Neural progenitor cell (in vitro differentiated cells): Measurements from ENCODE around the gene GATAD2A. TPM values are rescaled to one million over a fixed set of nuclear protein-coding genes. Genes with fewer than 3 reads are reported as not detected.

ENCODE experiments used
- DNase-seq: peaks from one replicate; pipeline ENCODE4 v3.0.0-alpha.2; 2016; ENCODE audit warnings: low spot score
- H2AFZ ChIP-seq: fragments of 200-600 bp; sonication (generic); replicated peaks from 2 replicates; pipeline ENCODE4 v1.6.1; 2016; ENCODE audit warnings: antibody characterized with exemption
- H3F3A ChIP-seq: fragments of 200-600 bp; sonication (generic); 2 replicates; pipeline ENCODE4 v1.6.1; 2016; ENCODE audit warnings: antibody characterized with exemption, low read depth
- H3K27ac ChIP-seq: fragments of 200-600 bp; sonication (generic); 2 replicates; pipeline ENCODE4 v1.5.1; 2016; ENCODE audit warnings: mild to moderate bottlenecking
- H3K27me3 ChIP-seq: fragments of 200-600 bp; sonication (generic); 2 replicates; pipeline ENCODE4 v1.6.1; 2016; ENCODE audit warnings: mild to moderate bottlenecking, moderate library complexity
- H3K36me3 ChIP-seq: fragments of 200-600 bp; sonication (generic); 2 replicates; pipeline ENCODE4 v1.5.1; 2016
- H3K4me1 ChIP-seq: fragments of 200-600 bp; sonication (generic); 2 replicates; pipeline ENCODE4 v1.6.1; 2016; ENCODE audit warnings: mixed run types
- H3K4me2 ChIP-seq: fragments of 200-600 bp; sonication (generic); 2 replicates; pipeline ENCODE4 v1.6.1; 2016
- H3K4me3 ChIP-seq: fragments of 200-600 bp; sonication (generic); 2 replicates; pipeline ENCODE4 v1.5.1; 2016
- H3K79me2 ChIP-seq: fragments of 200-600 bp; sonication (generic); 2 replicates; pipeline ENCODE4 v1.6.1; 2016; ENCODE audit warnings: low read depth
- H3K9ac ChIP-seq: fragments of 200-600 bp; sonication (generic); 2 replicates; pipeline ENCODE4 v1.6.1; 2016
- H3K9me3 ChIP-seq: fragments of 200-600 bp; sonication (generic); 2 replicates; pipeline ENCODE4 v1.5.1; 2016; ENCODE audit warnings: low read depth
- H4K20me1 ChIP-seq: fragments of 200-600 bp; sonication (generic); 2 replicates; pipeline ENCODE4 v1.6.1; 2016; ENCODE audit warnings: low read depth
- H3K27ac Mint-ChIP-seq: 3 replicates; pipeline ENCODE4 v1.8.0; 2021; ENCODE audit warnings: mixed read lengths
- H3K27me3 Mint-ChIP-seq: 2 replicates; pipeline ENCODE4 v1.8.0; 2022; ENCODE audit warnings: low read depth, mild to moderate bottlenecking, inconsistent platforms, moderate library complexity, mixed read lengths; ENCODE audit not compliant: insufficient read depth
- H3K36me3 Mint-ChIP-seq: 3 replicates; pipeline ENCODE4 v1.8.0; 2021; ENCODE audit warnings: mixed read lengths
- H3K4me1 Mint-ChIP-seq: 3 replicates; pipeline ENCODE4 v1.8.0; 2021; ENCODE audit warnings: mixed read lengths
- H3K4me3 Mint-ChIP-seq: 3 replicates; pipeline ENCODE4 v1.8.0; 2021; ENCODE audit warnings: mild to moderate bottlenecking, moderate library complexity, mixed read lengths
- H3K9me3 Mint-ChIP-seq: 3 replicates; pipeline ENCODE4 v1.8.0; 2020; ENCODE audit warnings: mixed read lengths
- CTCF ChIP-seq: fragments of 200-600 bp; sonication (generic); IDR thresholded peaks from 2 replicates; pipeline ENCODE4 v1.5.1; 2017; ENCODE audit warnings: antibody characterized with exemption, mild to moderate bottlenecking
- EZH2 ChIP-seq: fragments of 200-600 bp; sonication (generic); IDR thresholded peaks from 2 replicates; pipeline ENCODE4 v1.6.1; 2017; ENCODE audit warnings: antibody characterized with exemption, mild to moderate bottlenecking, moderate library complexity
- EZH2phosphoT487 ChIP-seq: fragments of 200-600 bp; sonication (generic); IDR thresholded peaks from 2 replicates; pipeline ENCODE4 v1.6.1; 2017; ENCODE audit warnings: antibody characterized with exemption
- total RNA-seq: library from RNA; depleted of rRNA; stranded (reverse); fragments of >200 nt; gene quantifications from 2 replicates; pipeline ENCODE4 v1.2.3, GENCODE V29; 2015; ENCODE audit warnings: low replicate concordance

The GATAD2A gene
- total RNA-seq, 1 donor from 2014 or later, result 37.9 TPM

GRCh38 chr19:19459073-19459472, 53.6 kb downstream of the GATAD2A start:
- peaks cover 61% of the 10 kb centered on the region for H3K4me1 Mint-ChIP-seq
- TF ChIP-seq EZH2phosphoT487, result no peak
- no peak for TF ChIP-seq EZH2
- TF ChIP-seq CTCF, result no peak
- no peaks in the 10 kb centered on the region for H3K27me3 ChIP-seq
- H3K4me2 ChIP-seq, result no peak overlapping the region
- no peak overlapping the region for H3K4me3 ChIP-seq
- H3K79me2 ChIP-seq, result peaks cover 98% of the 10 kb centered on the region
- H3K36me3 Mint-ChIP-seq, result peaks cover 5% of the 10 kb centered on the region
- no peak overlapping the region for H3K9ac ChIP-seq
- H3K27ac Mint-ChIP-seq, result peak overlapping the region; percentile 53
- peaks cover 50% of the 10 kb centered on the region for H3F3A ChIP-seq
- DNase-seq, result no peak
- H3K9me3 ChIP-seq, result no peaks in the 10 kb centered on the region
- H3K9me3 Mint-ChIP-seq, result no peaks in the 10 kb centered on the region
- H3K36me3 ChIP-seq, result no peaks in the 10 kb centered on the region
- H3K4me3 Mint-ChIP-seq, result no peak overlapping the region
- peaks cover 51% of the 10 kb centered on the region for H3K4me1 ChIP-seq
- H2AFZ ChIP-seq, result no peak overlapping the region
- H4K20me1 ChIP-seq, result peaks cover 94% of the 10 kb centered on the region
- H3K27me3 Mint-ChIP-seq, result no peaks in the 10 kb centered on the region
- no peak overlapping the region for H3K27ac ChIP-seq

GRCh38 chr19:19459707-19460251, 54.3 kb downstream of the GATAD2A start:
- no peak overlapping the region for H2AFZ ChIP-seq
- no peak overlapping the region for H3K9ac ChIP-seq

GRCh38 chr19:19460258-19460731, 54.8 kb downstream of the GATAD2A start:
- Histone ChIP-seq H3F3A (peaks cover 55% of the 10 kb centered on the region), H3K9ac (no peak overlapping the region), H2AFZ (no peak overlapping the region), H3K27me3 (no peaks in the 10 kb centered on the region), H3K4me3 (no peak overlapping the region), H3K36me3 (no peaks in the 10 kb centered on the region), H3K4me2 (peak overlapping the region; percentile 35), H3K9me3 (no peaks in the 10 kb centered on the region), H3K27ac (no peak overlapping the region), H3K79me2 (peaks cover 98% of the 10 kb centered on the region), H4K20me1 (peaks cover 82% of the 10 kb centered on the region), H3K4me1 (peaks cover 61% of the 10 kb centered on the region)
- Mint-ChIP-seq H3K36me3 (peaks cover 12% of the 10 kb centered on the region), H3K4me1 (peaks cover 72% of the 10 kb centered on the region), H3K4me3 (peak overlapping the region; percentile 36), H3K27me3 (peaks cover 3% of the 10 kb centered on the region), H3K9me3 (peaks cover 2% of the 10 kb centered on the region), H3K27ac (peak overlapping the region; percentile 75)
- no peak for TF ChIP-seq EZH2phosphoT487
- no peak for TF ChIP-seq EZH2
- TF ChIP-seq CTCF, result no peak
- no peak for DNase-seq

More at GRCh38 chr19:19459707-19460251, 54.3 kb downstream of the GATAD2A start:
- Histone ChIP-seq H3F3A (peaks cover 51% of the 10 kb centered on the region), H3K4me1 (peaks cover 58% of the 10 kb centered on the region), H3K9me3 (no peaks in the 10 kb centered on the region), H3K36me3 (no peaks in the 10 kb centered on the region), H4K20me1 (peaks cover 87% of the 10 kb centered on the region), H3K4me3 (no peak overlapping the region), H3K27me3 (no peaks in the 10 kb centered on the region), H3K4me2 (no peak overlapping the region), H3K79me2 (peaks cover 98% of the 10 kb centered on the region), H3K27ac (no peak overlapping the region)
- DNase-seq, result no peak
- peaks cover 68% of the 10 kb centered on the region for H3K4me1 Mint-ChIP-seq
- peaks cover 2% of the 10 kb centered on the region for H3K9me3 Mint-ChIP-seq
- no peak overlapping the region for H3K27ac Mint-ChIP-seq
- H3K27me3 Mint-ChIP-seq, result peaks cover 3% of the 10 kb centered on the region
- TF ChIP-seq EZH2 (no peak), CTCF (no peak), EZH2phosphoT487 (no peak)
- no peak overlapping the region for H3K4me3 Mint-ChIP-seq
- H3K36me3 Mint-ChIP-seq, result peaks cover 9% of the 10 kb centered on the region
